ENCODE data around the gene ZNF44. TPM values are rescaled to one million over a fixed set of nuclear protein-coding genes. Genes with fewer than 3 reads are reported as not detected.
A peak's percentile ranks its signal among the peaks of the same experiment; 100 is the strongest.

Gene ZNF44
- total RNA-seq, 1 donor from 2014 or later = 15.2 TPM

GRCh38 chr19:12230751-12231733, 63.6 kb downstream of the ZNF44 start:
- H3K9me3 Mint-ChIP-seq (ENCODE audit: unreplicated experiment) = peaks cover 16% of the 10 kb centered on the region
- H3K4me3 Mint-ChIP-seq (ENCODE audit: unreplicated experiment) = no peak overlapping the region
- H3K4me1 Mint-ChIP-seq (ENCODE audit: low read depth, unreplicated experiment) = peaks cover 5% of the 10 kb centered on the region
- peak overlapping the region; percentile 52 for H3K27ac Mint-ChIP-seq (ENCODE audit: unreplicated experiment)
- TF ChIP-seq CTCF (IDR thresholded peaks at IDR 0.05; ENCODE audit: partially characterized antibody, unreplicated experiment) = no peak
- peaks cover 5% of the 10 kb centered on the region for H3K27me3 Mint-ChIP-seq (ENCODE audit: unreplicated experiment)
- H3K36me3 Mint-ChIP-seq (ENCODE audit: unreplicated experiment) = peaks cover 53% of the 10 kb centered on the region
- DNase-seq = no peak

- peaks cover 48% of the 10 kb centered on the region for H3K36me3 Mint-ChIP-seq (ENCODE audit: unreplicated experiment)
- DNase-seq = no peak
- H3K9me3 Mint-ChIP-seq (ENCODE audit: unreplicated experiment) = peaks cover 16% of the 10 kb centered on the region
These were observed 64.7 kb downstream of the ZNF44 start for GRCh38 chr19:12229990-12230389.

GRCh38 chr19:12224676-12225075, 70.0 kb downstream of the ZNF44 start:
- Mint-ChIP-seq H3K4me3 (ENCODE audit: unreplicated experiment) (no peak overlapping the region), H3K27me3 (ENCODE audit: unreplicated experiment) (peaks cover under 1% of the 10 kb centered on the region), H3K36me3 (ENCODE audit: unreplicated experiment) (peaks cover 18% of the 10 kb centered on the region), H3K27ac (ENCODE audit: unreplicated experiment) (no peak overlapping the region), H3K4me1 (ENCODE audit: low read depth, unreplicated experiment) (no peaks in the 10 kb centered on the region), H3K9me3 (ENCODE audit: unreplicated experiment) (peaks cover 7% of the 10 kb centered on the region)
- DNase-seq = no peak
- TF ChIP-seq CTCF (IDR thresholded peaks at IDR 0.05; ENCODE audit: partially characterized antibody, unreplicated experiment) = no peak

More at GRCh38 chr19:12229990-12230389, 64.7 kb downstream of the ZNF44 start:
- H3K27me3 Mint-ChIP-seq (ENCODE audit: unreplicated experiment) = peaks cover 5% of the 10 kb centered on the region
- H3K4me1 Mint-ChIP-seq (ENCODE audit: low read depth, unreplicated experiment) = peaks cover 5% of the 10 kb centered on the region
- H3K27ac Mint-ChIP-seq (ENCODE audit: unreplicated experiment) = no peak overlapping the region
- no peak for TF ChIP-seq CTCF (IDR thresholded peaks at IDR 0.05; ENCODE audit: partially characterized antibody, unreplicated experiment)
- H3K4me3 Mint-ChIP-seq (ENCODE audit: unreplicated experiment) = peak overlapping the region; percentile 31

- DNase-seq = no peak
- Mint-ChIP-seq H3K27me3 (ENCODE audit: unreplicated experiment) (no peaks in the 10 kb centered on the region), H3K36me3 (ENCODE audit: unreplicated experiment) (peaks cover 21% of the 10 kb centered on the region), H3K27ac (ENCODE audit: unreplicated experiment) (no peak overlapping the region), H3K4me1 (ENCODE audit: low read depth, unreplicated experiment) (no peaks in the 10 kb centered on the region), H3K9me3 (ENCODE audit: unreplicated experiment) (peaks cover 7% of the 10 kb centered on the region), H3K4me3 (ENCODE audit: unreplicated experiment) (no peak overlapping the region)
- TF ChIP-seq CTCF (IDR thresholded peaks at IDR 0.05; ENCODE audit: partially characterized antibody, unreplicated experiment) = no peak
These were observed 71.6 kb downstream of the ZNF44 start for GRCh38 chr19:12222980-12223630.

Other genes with a start within 250 kb of the ZNF44 start
- 1.6 TPM for gene ZNF878, start 241.9 kb downstream of the ZNF44 start, total RNA-seq (ENCODE audit: unreplicated experiment)
- 22.2 TPM for gene ZNF844, start 230.2 kb downstream of the ZNF44 start, total RNA-seq (ENCODE audit: unreplicated experiment)
- gene ZNF20, start 154.5 kb downstream of the ZNF44 start, total RNA-seq (ENCODE audit: unreplicated experiment) = 8.1 TPM
- gene ZNF625, start 138.1 kb downstream of the ZNF44 start, total RNA-seq (ENCODE audit: unreplicated experiment) = 25.1 TPM
- 15.5 TPM for gene ZNF136, start 131.8 kb downstream of the ZNF44 start, total RNA-seq (ENCODE audit: unreplicated experiment)
- 3.8 TPM for gene ZNF563, start 38.8 kb upstream of the ZNF44 start, total RNA-seq (ENCODE audit: unreplicated experiment)
- gene ZNF442, start 70.8 kb upstream of the ZNF44 start, total RNA-seq (ENCODE audit: unreplicated experiment) = 1.2 TPM
- 2.6 TPM for gene ZNF799, start 106.4 kb upstream of the ZNF44 start, total RNA-seq (ENCODE audit: unreplicated experiment)
- gene ZNF443, start 146.1 kb upstream of the ZNF44 start, total RNA-seq (ENCODE audit: unreplicated experiment) = 8.8 TPM
- 8.7 TPM for gene ZNF709, start 189.9 kb upstream of the ZNF44 start, total RNA-seq (ENCODE audit: unreplicated experiment)

Data from glutamatergic neuron (in vitro differentiated cells).